Immature natural killer cell (primary cell): ENCODE measurements around the gene GRB10. TPM values are rescaled to one million over a fixed set of nuclear protein-coding genes. Genes with fewer than 3 reads are reported as not detected.
A peak's percentile ranks its signal among the peaks of the same experiment; 100 is the strongest.
"Not testable (repeated sequence)": the region's sequence is repeated elsewhere in the genome, so short reads cannot be mapped to it uniquely, and the experiment has no call there.

Experiments used
- DNase-seq, 3 donors: peaks; one replicate each; pipeline ENCODE4 v3.0.0; 2022; ENCODE audit warnings: mixed read lengths in 1 of 3
- H3K27ac Mint-ChIP-seq, 6 donors: one replicate each; pipeline ENCODE4 v1.8.0; 2020; ENCODE audit warnings: mixed read lengths in 6 of 6, mild to moderate bottlenecking in 5 of 6, inconsistent platforms in 4 of 6, moderate library complexity in 3 of 6
- H3K27me3 Mint-ChIP-seq, 3 donors: one replicate each; pipeline ENCODE4 v1.8.0; 2020 to 2021; ENCODE audit warnings: low read depth in 3 of 3, mild to moderate bottlenecking in 3 of 3, mixed read lengths in 3 of 3, moderate library complexity in 3 of 3, inconsistent platforms in 1 of 3
- H3K36me3 Mint-ChIP-seq, 3 donors: one replicate each; pipeline ENCODE4 v1.8.0; 2020; ENCODE audit warnings: mixed read lengths in 3 of 3, inconsistent platforms in 2 of 3, mild to moderate bottlenecking in 2 of 3
- H3K4me1 Mint-ChIP-seq, 2 donors: one replicate each; pipeline ENCODE4 v1.8.0; 2020; ENCODE audit warnings: inconsistent platforms in 2 of 2, mild to moderate bottlenecking in 2 of 2, mixed read lengths in 2 of 2, moderate library complexity in 1 of 2
- H3K4me3 Mint-ChIP-seq, 5 donors: one replicate each; pipeline ENCODE4 v1.8.0; 2020; ENCODE audit warnings: mild to moderate bottlenecking in 5 of 5, mixed read lengths in 5 of 5, inconsistent platforms in 3 of 5, moderate library complexity in 3 of 5
- H3K9me3 Mint-ChIP-seq, 6 donors: one replicate each; pipeline ENCODE4 v1.8.0; 2020; ENCODE audit warnings: mild to moderate bottlenecking in 6 of 6, mixed read lengths in 6 of 6, inconsistent platforms in 4 of 6, moderate library complexity in 3 of 6
- polyA plus RNA-seq, 3 donors: library from polyadenylated mRNA; unstranded; fragments of 300-500 nt; fragmentation: Illumina TruSeq; gene quantifications; one replicate each; pipeline ENCODE4 v1.2.3, GENCODE V29; 2021

Gene GRB10
- polyA plus RNA-seq, 3 donors from 2014 or later: not detected

- Mint-ChIP-seq H3K27ac (peak overlapping the region in 2 of 6 donors; percentile 50 to 64), H3K27me3 (peaks cover 2 to 8% (median 8%) of the 10 kb centered on the region in 3 donors), H3K4me3 (no peak overlapping the region), H3K36me3 (no peaks in the 10 kb centered on the region), H3K9me3 (peaks cover 0 to 10% (median 2%) of the 10 kb centered on the region in 6 donors), H3K4me1 (no peaks in the 10 kb centered on the region)
- DNase-seq: no peak
Observed at GRCh38 chr7:50577569-50577968, 205.1 kb downstream of the GRB10 start.

DNA sequence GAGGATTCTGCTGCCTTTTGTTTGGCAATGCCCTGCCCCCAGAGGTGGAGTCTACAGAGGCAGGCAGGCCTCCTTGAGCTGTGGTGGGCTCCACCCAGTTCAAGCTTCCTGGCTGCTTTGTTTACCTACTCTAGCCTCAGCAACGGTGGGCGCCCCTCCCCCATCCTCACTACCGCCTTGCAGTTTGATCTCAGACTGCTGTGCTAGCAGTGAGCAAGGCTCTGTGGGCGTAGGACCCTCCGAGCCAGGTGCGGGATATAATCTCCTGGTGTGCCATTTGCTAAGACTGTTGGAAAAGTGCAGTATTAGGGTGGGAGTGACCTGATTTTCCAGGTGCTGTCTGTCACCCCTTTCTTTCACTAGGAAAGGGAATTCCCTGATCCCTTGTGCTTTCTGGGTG is 206.3 kb downstream of the GRB10 start:
- not testable (repeated sequence) for H3K27ac Mint-ChIP-seq, H3K4me3 Mint-ChIP-seq, H3K27me3 Mint-ChIP-seq, H3K36me3 Mint-ChIP-seq, H3K4me1 Mint-ChIP-seq, H3K9me3 Mint-ChIP-seq, DNase-seq

GRCh38 chr7:50567715-50568261 is 214.9 kb downstream of the GRB10 start:
- Mint-ChIP-seq H3K4me3 (no peak overlapping the region), H3K36me3 (peaks cover 0 to 3% (median 0%) of the 10 kb centered on the region in 3 donors), H3K4me1 (no peaks in the 10 kb centered on the region), H3K27ac (no peak overlapping the region), H3K27me3 (peaks cover 0 to 3% (median 2%) of the 10 kb centered on the region in 3 donors), H3K9me3 (peaks cover 0 to 6% (median 5%) of the 10 kb centered on the region in 6 donors)
- no peak for DNase-seq

- Mint-ChIP-seq H3K9me3 (peaks cover 0 to 6% (median 2%) of the 10 kb centered on the region in 6 donors), H3K27ac (no peak overlapping the region), H3K27me3 (peaks cover 2 to 3% (median 2%) of the 10 kb centered on the region in 3 donors), H3K4me3 (no peak overlapping the region), H3K36me3 (peaks cover 0 to 3% (median 0%) of the 10 kb centered on the region in 3 donors), H3K4me1 (no peaks in the 10 kb centered on the region)
- no peak for DNase-seq
Observed at GRCh38 chr7:50565977-50566376, 216.7 kb downstream of the GRB10 start.

DNA sequence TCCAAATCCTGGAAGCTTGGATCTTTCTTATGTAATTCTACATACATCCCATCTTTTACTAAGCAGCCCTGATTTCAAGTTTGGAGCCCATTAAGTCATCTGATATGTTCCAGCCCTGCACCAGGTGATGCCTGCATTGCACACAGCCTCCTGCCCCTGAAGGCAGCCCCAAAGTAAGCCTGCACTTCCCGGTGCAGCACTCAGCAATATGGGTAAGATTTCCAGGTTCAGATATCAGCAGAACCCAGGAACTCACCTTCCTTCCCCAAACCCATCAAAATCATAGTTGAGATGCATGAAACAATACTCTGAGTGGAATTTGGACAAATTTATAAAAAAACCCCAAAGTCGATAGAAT is 217.2 kb downstream of the GRB10 start:
- DNase-seq: no peak

DNA sequence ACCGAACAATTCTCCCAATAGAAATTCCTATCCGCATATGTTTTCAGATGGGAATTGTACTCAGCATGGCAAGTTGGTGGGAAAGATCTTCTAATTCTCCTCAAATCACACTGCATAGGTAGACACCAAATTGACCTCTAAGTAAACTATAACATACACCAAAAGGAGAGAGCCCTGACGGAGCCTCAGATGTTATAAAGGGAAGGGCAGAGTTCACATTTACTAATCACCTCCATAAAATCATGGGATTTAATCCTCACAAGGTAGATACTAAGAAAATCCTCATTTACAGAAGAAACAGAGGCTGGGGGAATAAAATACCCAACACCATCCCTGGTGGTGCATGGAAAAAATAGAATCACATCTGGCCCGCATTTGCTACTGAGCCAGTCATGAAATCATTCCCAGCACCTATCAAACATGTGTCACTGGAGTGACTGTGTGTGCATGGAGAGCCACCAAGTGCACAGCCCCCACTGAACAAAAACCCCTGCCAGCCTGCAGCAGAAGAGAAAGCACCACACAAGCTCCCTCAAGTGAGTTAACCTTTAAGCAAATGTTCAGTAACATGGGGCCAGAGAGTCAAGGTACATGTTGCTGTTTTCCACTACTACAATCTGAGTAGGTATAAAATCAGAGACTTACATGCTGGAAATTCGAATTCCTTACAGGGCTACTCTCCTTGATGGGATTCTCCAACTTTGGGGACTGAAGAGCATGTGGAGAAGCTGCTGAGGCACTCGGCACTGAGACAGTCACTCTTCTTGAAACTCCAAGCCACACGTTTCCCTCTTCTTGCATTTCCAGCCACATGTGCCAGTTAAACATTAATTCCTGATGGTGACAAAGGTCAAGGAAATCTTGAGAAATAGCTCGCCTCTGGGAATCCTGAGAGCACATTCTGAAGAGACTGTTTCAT is 217.8 kb downstream of the GRB10 start, which contains the start of gene DDC:
Gene DDC (minus strand): TSS at position 766 of the 919 bp plus-strand sequence. CDS start 21,320 bp downstream, outside the sequence.
- no peak for DNase-seq
- no peak within 1 kb of the TSS for H3K4me3 Mint-ChIP-seq
- peaks cover 0 to 4% (median 2%) of the 10 kb centered on the region in 3 donors for H3K27me3 Mint-ChIP-seq
- H3K27ac Mint-ChIP-seq: no peak within 1 kb of the TSS
- H3K4me1 Mint-ChIP-seq: no peaks in the 10 kb centered on the region
- H3K36me3 Mint-ChIP-seq: no peaks in the 10 kb centered on the region
- H3K9me3 Mint-ChIP-seq: no peaks in the 10 kb centered on the region

More for the DNA sequence above, 217.2 kb downstream of the GRB10 start:
- Mint-ChIP-seq H3K27ac (no peak overlapping the region), H3K27me3 (peaks cover 2 to 3% (median 2%) of the 10 kb centered on the region in 3 donors), H3K4me3 (no peak overlapping the region), H3K36me3 (peaks cover 0 to 2% (median 0%) of the 10 kb centered on the region in 3 donors), H3K4me1 (no peaks in the 10 kb centered on the region), H3K9me3 (peaks cover 0 to 3% (median 1%) of the 10 kb centered on the region in 6 donors)

DNA sequence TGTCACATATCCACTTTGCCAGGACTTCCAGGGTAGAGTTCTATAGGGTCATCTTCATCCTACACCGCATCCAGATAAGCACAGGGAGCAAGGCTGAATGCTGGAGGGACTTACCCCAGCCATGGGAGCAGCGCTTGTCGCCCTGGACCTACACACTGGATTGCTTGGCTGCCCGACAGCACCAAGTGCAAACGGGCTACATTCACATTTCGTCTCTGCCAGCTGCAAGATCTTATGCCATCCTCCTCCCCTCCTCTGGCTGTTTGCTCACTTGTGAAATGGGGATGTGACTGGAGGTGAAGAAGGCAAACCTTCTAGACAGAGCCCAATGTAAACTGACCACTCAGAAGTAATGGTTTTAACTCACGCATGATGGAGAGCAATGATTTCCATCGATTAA is 218.5 kb downstream of the GRB10 start:
- Mint-ChIP-seq H3K27me3 (peaks cover 0 to 7% (median 2%) of the 10 kb centered on the region in 3 donors), H3K27ac (no peak overlapping the region), H3K36me3 (no peaks in the 10 kb centered on the region), H3K4me3 (no peak overlapping the region), H3K9me3 (no peaks in the 10 kb centered on the region), H3K4me1 (no peaks in the 10 kb centered on the region)
- no peak for DNase-seq

DNA sequence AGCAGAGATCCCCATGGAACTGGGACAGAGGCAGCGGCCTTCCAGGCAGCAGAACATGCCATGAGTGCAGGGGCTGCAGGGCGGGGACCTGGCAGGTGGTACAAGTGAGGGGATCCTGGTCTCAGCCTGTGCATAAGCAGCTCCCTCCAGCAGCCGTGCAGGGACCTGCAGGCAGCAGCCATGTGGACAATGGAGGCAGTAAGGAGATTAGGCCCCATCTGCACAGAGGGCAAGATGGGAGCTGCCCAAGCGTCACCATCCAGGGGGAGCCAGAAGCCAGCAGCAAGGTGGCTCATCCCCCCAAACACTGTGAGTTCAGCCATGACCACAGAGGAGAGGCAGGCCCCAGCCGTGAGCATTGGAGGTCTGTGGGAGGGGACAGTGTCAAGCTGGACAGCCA is 220.6 kb downstream of the GRB10 start:
- Mint-ChIP-seq H3K36me3 (no peaks in the 10 kb centered on the region), H3K9me3 (no peaks in the 10 kb centered on the region), H3K4me1 (no peaks in the 10 kb centered on the region), H3K27me3 (peaks cover 3 to 14% (median 4%) of the 10 kb centered on the region in 3 donors), H3K27ac (no peak overlapping the region), H3K4me3 (no peak overlapping the region)
- DNase-seq: no peak

DNA sequence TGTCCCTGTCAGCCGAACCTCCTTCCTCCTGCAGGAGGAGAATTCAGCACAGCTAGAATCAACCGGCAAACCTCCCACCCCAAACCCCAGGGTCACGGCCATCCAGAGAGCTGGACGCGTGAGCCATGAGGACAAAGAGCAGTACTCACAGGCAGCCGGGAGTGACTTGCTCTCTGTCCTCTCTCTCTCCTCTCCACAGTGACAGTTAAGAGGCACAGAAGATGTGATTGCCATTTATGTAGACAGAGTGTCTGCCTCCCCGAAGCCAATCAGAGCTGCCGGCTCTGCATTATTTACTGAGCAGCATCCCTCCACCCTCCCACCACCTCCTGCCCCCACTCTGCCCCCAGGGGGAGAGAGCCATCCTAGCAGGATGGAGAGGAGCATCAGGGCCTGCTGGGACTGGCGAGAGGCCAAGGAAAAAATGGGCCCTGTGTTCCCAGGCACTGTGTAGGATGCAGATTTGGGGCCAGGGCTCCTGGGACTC is 221.8 kb downstream of the GRB10 start:
- Mint-ChIP-seq H3K27ac (no peak overlapping the region), H3K36me3 (no peaks in the 10 kb centered on the region), H3K27me3 (peaks cover 3 to 13% (median 4%) of the 10 kb centered on the region in 3 donors), H3K9me3 (no peaks in the 10 kb centered on the region), H3K4me1 (no peaks in the 10 kb centered on the region), H3K4me3 (no peak overlapping the region)
- no peak for DNase-seq

DNA sequence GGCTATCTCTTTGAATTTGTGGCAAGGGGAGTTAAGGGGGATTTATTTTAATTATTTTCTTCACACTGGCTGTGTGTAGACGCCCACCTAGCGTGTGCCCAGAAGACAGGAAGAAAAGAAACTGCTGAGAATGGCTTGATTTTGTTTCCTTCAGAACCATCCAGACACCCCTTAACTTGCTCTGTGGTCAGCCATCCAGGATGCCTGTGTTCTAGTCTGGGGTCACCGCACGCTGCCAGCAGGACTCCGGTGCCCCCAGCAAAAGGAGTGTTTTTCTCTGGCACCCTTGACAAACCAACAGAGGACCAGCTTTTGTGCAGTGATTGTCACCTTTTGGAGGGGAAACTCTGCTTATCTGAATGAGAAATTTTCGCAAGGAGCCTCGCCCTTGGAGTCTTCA is 222.8 kb downstream of the GRB10 start:
- no peak overlapping the region for H3K27ac Mint-ChIP-seq

DNA sequence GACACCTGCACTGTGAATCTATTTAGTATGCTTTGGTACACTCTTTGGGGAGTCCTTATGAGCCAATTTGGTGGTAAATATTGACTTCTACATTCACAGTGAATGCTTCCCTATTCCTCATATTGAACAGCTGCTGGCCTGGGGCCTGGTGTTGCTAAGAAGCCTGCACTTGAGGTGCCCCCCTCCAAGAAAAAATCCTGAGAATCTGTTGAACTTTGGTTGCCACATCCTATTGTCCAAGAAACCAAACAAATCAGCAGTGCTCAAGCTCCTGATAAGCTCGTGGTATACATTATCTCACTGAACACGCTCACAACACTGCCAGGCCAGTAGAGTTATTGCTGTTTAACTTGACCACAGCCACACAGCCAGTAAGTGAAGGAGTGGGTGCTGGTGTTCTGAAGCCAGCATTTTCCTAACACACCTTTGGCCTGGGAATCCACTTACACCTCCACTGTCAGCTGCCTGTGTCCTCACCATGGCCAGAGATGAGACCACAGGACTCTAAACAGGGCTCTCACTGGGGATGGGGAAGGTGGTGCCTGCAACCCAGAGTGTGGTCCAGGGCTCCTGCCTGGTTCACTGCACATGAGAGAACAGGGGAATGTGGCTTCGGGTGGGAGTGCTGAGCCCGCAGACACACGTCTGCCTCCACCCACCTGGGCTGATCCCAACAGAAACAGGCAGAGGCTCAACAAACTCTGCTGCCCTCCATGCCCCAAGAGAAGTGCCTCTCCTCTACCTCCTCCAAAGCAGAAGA is 224.2 kb downstream of the GRB10 start:
- Mint-ChIP-seq H3K36me3 (no peaks in the 10 kb centered on the region), H3K27me3 (peaks cover 4 to 11% (median 5%) of the 10 kb centered on the region in 3 donors)

More for the DNA sequence above, 222.8 kb downstream of the GRB10 start:
- no peaks in the 10 kb centered on the region for H3K9me3 Mint-ChIP-seq
- no peaks in the 10 kb centered on the region for H3K4me1 Mint-ChIP-seq
- peaks cover 4 to 11% (median 5%) of the 10 kb centered on the region in 3 donors for H3K27me3 Mint-ChIP-seq
- H3K4me3 Mint-ChIP-seq: no peak overlapping the region
- DNase-seq: no peak
- H3K36me3 Mint-ChIP-seq: no peaks in the 10 kb centered on the region

DNA sequence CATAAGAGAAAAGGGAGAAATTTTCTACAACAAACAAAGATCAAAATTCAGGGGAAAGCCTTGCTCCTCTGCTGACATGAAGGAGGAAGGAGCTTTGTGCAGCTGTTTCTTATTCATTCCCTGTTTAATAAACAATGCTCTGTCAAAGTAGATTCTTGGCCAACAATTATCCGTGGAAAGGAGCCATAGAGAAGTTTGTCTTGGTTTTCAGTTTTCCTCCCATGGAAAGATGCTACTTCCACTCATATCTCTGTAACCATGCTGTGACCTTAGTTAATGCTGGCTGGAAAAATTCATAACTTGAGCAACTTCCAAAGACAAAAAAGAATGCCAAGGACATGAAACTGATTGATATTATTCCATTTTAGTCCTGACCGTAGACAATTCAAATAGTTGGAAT is 225.6 kb downstream of the GRB10 start:
- Mint-ChIP-seq H3K36me3 (no peaks in the 10 kb centered on the region), H3K9me3 (no peaks in the 10 kb centered on the region), H3K4me1 (no peaks in the 10 kb centered on the region), H3K4me3 (no peak overlapping the region), H3K27me3 (peaks cover 4 to 11% (median 7%) of the 10 kb centered on the region in 3 donors), H3K27ac (no peak overlapping the region)
- no peak for DNase-seq

More for the DNA sequence above, 224.2 kb downstream of the GRB10 start:
- Mint-ChIP-seq H3K27ac (no peak overlapping the region), H3K4me3 (no peak overlapping the region), H3K9me3 (no peaks in the 10 kb centered on the region), H3K4me1 (no peaks in the 10 kb centered on the region)
- no peak for DNase-seq

- H3K4me3 Mint-ChIP-seq: no peak overlapping the region
Observed at GRCh38 chr7:50556247-50556991, 226.3 kb downstream of the GRB10 start.

More at GRCh38 chr7:50556247-50556991, 226.3 kb downstream of the GRB10 start:
- no peak for DNase-seq
- H3K36me3 Mint-ChIP-seq: no peaks in the 10 kb centered on the region
- no peaks in the 10 kb centered on the region for H3K9me3 Mint-ChIP-seq
- H3K4me1 Mint-ChIP-seq: no peaks in the 10 kb centered on the region
- H3K27ac Mint-ChIP-seq: no peak overlapping the region
- H3K27me3 Mint-ChIP-seq: peaks cover 2 to 11% (median 7%) of the 10 kb centered on the region in 3 donors
